GM12873 (cell line): ENCODE data around the gene ELF5.

ENCODE experiments used
- TF ChIP-seq, protein P1 (sequence below): IDR thresholded peaks from 2 replicates; pipeline ENCODE4 v1.5.1; 2012; ENCODE audit warnings: low read depth, mild to moderate bottlenecking, moderate library complexity, low read length, control low read depth; ENCODE audit not compliant: insufficient read depth; ENCODE audit errors: missing control alignments

The ELF5 gene

GRCh38 chr11:34548278-34548677 is 34.7 kb upstream of the ELF5 start:
- TF ChIP-seq, protein P1, sequence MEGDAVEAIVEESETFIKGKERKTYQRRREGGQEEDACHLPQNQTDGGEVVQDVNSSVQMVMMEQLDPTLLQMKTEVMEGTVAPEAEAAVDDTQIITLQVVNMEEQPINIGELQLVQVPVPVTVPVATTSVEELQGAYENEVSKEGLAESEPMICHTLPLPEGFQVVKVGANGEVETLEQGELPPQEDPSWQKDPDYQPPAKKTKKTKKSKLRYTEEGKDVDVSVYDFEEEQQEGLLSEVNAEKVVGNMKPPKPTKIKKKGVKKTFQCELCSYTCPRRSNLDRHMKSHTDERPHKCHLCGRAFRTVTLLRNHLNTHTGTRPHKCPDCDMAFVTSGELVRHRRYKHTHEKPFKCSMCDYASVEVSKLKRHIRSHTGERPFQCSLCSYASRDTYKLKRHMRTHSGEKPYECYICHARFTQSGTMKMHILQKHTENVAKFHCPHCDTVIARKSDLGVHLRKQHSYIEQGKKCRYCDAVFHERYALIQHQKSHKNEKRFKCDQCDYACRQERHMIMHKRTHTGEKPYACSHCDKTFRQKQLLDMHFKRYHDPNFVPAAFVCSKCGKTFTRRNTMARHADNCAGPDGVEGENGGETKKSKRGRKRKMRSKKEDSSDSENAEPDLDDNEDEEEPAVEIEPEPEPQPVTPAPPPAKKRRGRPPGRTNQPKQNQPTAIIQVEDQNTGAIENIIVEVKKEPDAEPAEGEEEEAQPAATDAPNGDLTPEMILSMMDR: no peak

DNA sequence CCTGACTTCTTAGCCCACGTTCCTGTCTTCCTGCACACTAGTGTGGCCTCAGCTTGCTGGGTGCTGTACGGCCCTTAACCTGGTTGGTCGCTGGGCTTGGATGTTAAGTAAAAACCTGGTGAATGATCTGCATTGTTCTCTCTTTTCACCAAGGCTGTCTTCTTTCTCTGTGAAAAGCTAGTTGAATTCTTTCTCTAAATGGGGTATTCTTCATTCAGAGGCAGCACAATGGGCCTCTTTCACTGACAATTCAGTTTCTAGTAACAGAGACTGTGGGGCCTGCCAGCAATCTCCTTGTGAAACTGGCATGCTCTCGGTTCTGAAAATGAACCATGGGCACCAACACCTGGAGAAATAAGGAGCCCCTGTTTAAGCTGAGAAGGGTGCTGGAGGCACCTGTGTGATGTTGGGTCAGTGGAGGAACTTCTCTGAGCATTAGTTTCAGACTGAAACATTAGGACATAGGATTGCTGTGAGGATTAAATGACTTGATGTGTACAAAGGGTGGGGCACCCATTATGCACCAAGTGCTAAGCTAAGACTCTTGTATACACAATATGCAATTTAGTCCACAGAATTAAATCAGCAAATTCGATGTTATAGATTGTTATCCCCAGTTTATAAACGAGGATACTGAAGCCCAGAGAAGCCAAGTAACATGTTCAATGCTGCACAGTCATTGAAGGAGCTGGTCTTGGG is 33.1 kb upstream of the ELF5 start:
- TF ChIP-seq, protein P1: no peak

DNA sequence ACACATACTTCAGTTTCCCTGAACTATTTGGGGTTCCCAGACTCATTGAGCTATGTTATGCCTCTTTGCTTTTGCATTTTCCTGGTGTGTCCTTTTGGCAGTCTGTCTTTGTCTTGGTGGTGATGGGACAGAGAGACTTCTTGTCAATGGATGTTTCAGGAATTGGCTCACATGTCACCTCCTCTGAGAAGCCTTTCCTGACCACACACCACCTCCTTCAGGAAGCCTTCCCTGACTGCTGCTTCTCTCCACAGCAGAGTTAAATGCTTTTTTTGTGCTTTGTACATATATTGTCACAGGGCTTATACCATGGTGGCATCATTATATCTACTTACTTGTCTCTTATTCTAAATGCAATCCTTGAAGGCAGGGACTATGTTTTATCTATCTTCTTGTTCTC is 28.5 kb upstream of the ELF5 start:
- TF ChIP-seq, protein P1: no peak

GRCh38 chr11:34540870-34541269 is 27.3 kb upstream of the ELF5 start:
- TF ChIP-seq, protein P1: no peak

GRCh38 chr11:34537636-34538035 is 24.0 kb upstream of the ELF5 start:
- TF ChIP-seq, protein P1: no peak

DNA sequence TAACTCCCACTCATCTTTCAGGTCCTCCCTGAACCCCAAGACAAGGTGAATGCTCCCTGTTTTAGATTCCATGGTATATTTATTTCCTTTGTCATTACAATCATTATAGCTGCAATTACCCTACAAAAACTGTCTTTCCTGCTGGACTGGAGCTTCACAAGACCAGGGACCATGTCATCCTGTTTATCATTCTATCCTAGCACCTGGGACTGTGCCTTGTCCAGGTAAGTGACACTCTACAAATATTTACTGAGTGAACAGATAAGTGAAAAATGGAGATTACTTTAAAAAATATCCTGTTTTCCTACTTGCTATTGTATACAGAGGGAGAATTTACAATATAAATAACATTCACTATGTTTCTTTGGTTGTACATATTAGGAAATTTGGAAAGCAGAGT is 22.5 kb upstream of the ELF5 start:
- TF ChIP-seq, protein P1: no peak

- TF ChIP-seq, protein P1: no peak
Observed at GRCh38 chr11:34534826-34535225, 21.2 kb upstream of the ELF5 start.

DNA sequence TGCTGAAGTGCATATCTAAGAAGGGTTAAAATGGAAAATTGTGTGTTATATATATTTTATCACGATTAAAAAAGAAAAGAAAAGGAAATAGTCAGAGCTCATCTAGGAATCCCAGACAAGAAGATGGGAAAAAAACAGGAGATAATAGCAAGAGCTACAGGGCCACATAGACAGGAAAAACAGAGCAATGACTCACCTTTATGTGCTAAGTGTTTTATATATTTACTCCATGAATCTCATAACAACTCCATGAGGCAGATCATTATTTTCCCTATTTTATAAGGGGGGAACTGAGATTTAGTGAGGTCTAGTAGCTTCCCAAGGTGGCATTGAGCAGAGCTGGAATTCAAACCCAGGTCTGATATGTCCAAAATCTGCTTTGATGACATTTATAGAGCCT is 18.1 kb upstream of the ELF5 start:
- TF ChIP-seq, protein P1: no peak
